GM19023 (cell line): ENCODE data around the gene ANKEF1.
"Not testable (repeated sequence)": the region's sequence is repeated elsewhere in the genome, so short reads cannot be mapped to it uniquely, and the experiment has no call there.

Experiments used
- ATAC-seq: cut with Tn5 transposase; IDR thresholded peaks from one replicate; pipeline ENCODE4 v1.9.1; 2021; ENCODE audit warnings: mild to moderate bottlenecking, moderate library complexity; ENCODE audit not compliant: unreplicated experiment

The ANKEF1 gene

GRCh38 chr20:10031451-10032215 is 3.2 kb upstream of the ANKEF1 start:
- ATAC-seq, result not testable (repeated sequence)

GRCh38 chr20:10032269-10032668 is 2.5 kb upstream of the ANKEF1 start:
- not testable (repeated sequence) for ATAC-seq

- no peak for ATAC-seq
Measured at GRCh38 chr20:10033905-10034650, 709 bp upstream of the ANKEF1 start.

- ATAC-seq, result not testable (repeated sequence)
Measured at GRCh38 chr20:10036321-10036720, 1.5 kb downstream of the ANKEF1 start.

GRCh38 chr20:10040070-10040975 is 5.5 kb downstream of the ANKEF1 start:
- no peak for ATAC-seq

GRCh38 chr20:10042086-10042485 is 7.3 kb downstream of the ANKEF1 start:
- ATAC-seq, result no peak

GRCh38 chr20:10047427-10047826 is 12.6 kb downstream of the ANKEF1 start:
- no peak for ATAC-seq

- ATAC-seq, result no peak
Measured at GRCh38 chr20:10051185-10051584, 16.4 kb downstream of the ANKEF1 start.

- no peak for ATAC-seq
Measured at GRCh38 chr20:10059006-10059405, 24.2 kb downstream of the ANKEF1 start.

GRCh38 chr20:10060226-10060625 is 25.4 kb downstream of the ANKEF1 start:
- ATAC-seq, result no peak

GRCh38 chr20:10061641-10062040 is 26.9 kb downstream of the ANKEF1 start:
- ATAC-seq, result no peak

GRCh38 chr20:10063482-10063881 is 28.7 kb downstream of the ANKEF1 start:
- ATAC-seq, result no peak

GRCh38 chr20:10064611-10065010 is 29.8 kb downstream of the ANKEF1 start:
- ATAC-seq, result no peak

- ATAC-seq, result no peak
Measured at GRCh38 chr20:10065154-10065833, 30.5 kb downstream of the ANKEF1 start.

- no peak for ATAC-seq
Measured at GRCh38 chr20:10067321-10067720, 32.5 kb downstream of the ANKEF1 start.

GRCh38 chr20:10074513-10074912 is 39.7 kb downstream of the ANKEF1 start:
- no peak for ATAC-seq

GRCh38 chr20:10075606-10076005 is 40.8 kb downstream of the ANKEF1 start:
- no peak for ATAC-seq

- no peak for ATAC-seq
Measured at GRCh38 chr20:10076126-10077080, 41.6 kb downstream of the ANKEF1 start.

GRCh38 chr20:10077081-10077471 is 42.3 kb downstream of the ANKEF1 start:
- no peak for ATAC-seq

- no peak for ATAC-seq
Measured at GRCh38 chr20:10077886-10078285, 43.1 kb downstream of the ANKEF1 start.
